Neural progenitor cell (in vitro differentiated cells): ENCODE results near the gene MKRN2OS. TPM values are rescaled to one million over a fixed set of nuclear protein-coding genes. Genes with fewer than 3 reads are reported as not detected.
A peak's percentile ranks its signal among the peaks of the same experiment; 100 is the strongest.

ENCODE experiments used
- DNase-seq: peaks from one replicate; pipeline ENCODE4 v3.0.0-alpha.2; 2016; ENCODE audit warnings: low spot score
- H2AFZ ChIP-seq: fragments of 200-600 bp; sonication (generic); replicated peaks from 2 replicates; pipeline ENCODE4 v1.6.1; 2016; ENCODE audit warnings: antibody characterized with exemption
- H3F3A ChIP-seq: fragments of 200-600 bp; sonication (generic); 2 replicates; pipeline ENCODE4 v1.6.1; 2016; ENCODE audit warnings: antibody characterized with exemption, low read depth
- H3K27ac ChIP-seq: fragments of 200-600 bp; sonication (generic); 2 replicates; pipeline ENCODE4 v1.5.1; 2016; ENCODE audit warnings: mild to moderate bottlenecking
- H3K27me3 ChIP-seq: fragments of 200-600 bp; sonication (generic); 2 replicates; pipeline ENCODE4 v1.6.1; 2016; ENCODE audit warnings: mild to moderate bottlenecking, moderate library complexity
- H3K36me3 ChIP-seq: fragments of 200-600 bp; sonication (generic); 2 replicates; pipeline ENCODE4 v1.5.1; 2016
- H3K4me1 ChIP-seq: fragments of 200-600 bp; sonication (generic); 2 replicates; pipeline ENCODE4 v1.6.1; 2016; ENCODE audit warnings: mixed run types
- H3K4me2 ChIP-seq: fragments of 200-600 bp; sonication (generic); 2 replicates; pipeline ENCODE4 v1.6.1; 2016
- H3K4me3 ChIP-seq: fragments of 200-600 bp; sonication (generic); 2 replicates; pipeline ENCODE4 v1.5.1; 2016
- H3K79me2 ChIP-seq: fragments of 200-600 bp; sonication (generic); 2 replicates; pipeline ENCODE4 v1.6.1; 2016; ENCODE audit warnings: low read depth
- H3K9ac ChIP-seq: fragments of 200-600 bp; sonication (generic); 2 replicates; pipeline ENCODE4 v1.6.1; 2016
- H3K9me3 ChIP-seq: fragments of 200-600 bp; sonication (generic); 2 replicates; pipeline ENCODE4 v1.5.1; 2016; ENCODE audit warnings: low read depth
- H4K20me1 ChIP-seq: fragments of 200-600 bp; sonication (generic); 2 replicates; pipeline ENCODE4 v1.6.1; 2016; ENCODE audit warnings: low read depth
- H3K27ac Mint-ChIP-seq: 3 replicates; pipeline ENCODE4 v1.8.0; 2021; ENCODE audit warnings: mixed read lengths
- H3K27me3 Mint-ChIP-seq: 2 replicates; pipeline ENCODE4 v1.8.0; 2022; ENCODE audit warnings: low read depth, mild to moderate bottlenecking, inconsistent platforms, moderate library complexity, mixed read lengths; ENCODE audit not compliant: insufficient read depth
- H3K36me3 Mint-ChIP-seq: 3 replicates; pipeline ENCODE4 v1.8.0; 2021; ENCODE audit warnings: mixed read lengths
- H3K4me1 Mint-ChIP-seq: 3 replicates; pipeline ENCODE4 v1.8.0; 2021; ENCODE audit warnings: mixed read lengths
- H3K4me3 Mint-ChIP-seq: 3 replicates; pipeline ENCODE4 v1.8.0; 2021; ENCODE audit warnings: mild to moderate bottlenecking, moderate library complexity, mixed read lengths
- H3K9me3 Mint-ChIP-seq: 3 replicates; pipeline ENCODE4 v1.8.0; 2020; ENCODE audit warnings: mixed read lengths
- CTCF ChIP-seq: fragments of 200-600 bp; sonication (generic); IDR thresholded peaks from 2 replicates; pipeline ENCODE4 v1.5.1; 2017; ENCODE audit warnings: antibody characterized with exemption, mild to moderate bottlenecking
- EZH2 ChIP-seq: fragments of 200-600 bp; sonication (generic); IDR thresholded peaks from 2 replicates; pipeline ENCODE4 v1.6.1; 2017; ENCODE audit warnings: antibody characterized with exemption, mild to moderate bottlenecking, moderate library complexity
- EZH2phosphoT487 ChIP-seq: fragments of 200-600 bp; sonication (generic); IDR thresholded peaks from 2 replicates; pipeline ENCODE4 v1.6.1; 2017; ENCODE audit warnings: antibody characterized with exemption
- total RNA-seq: library from RNA; depleted of rRNA; stranded (reverse); fragments of >200 nt; gene quantifications from 2 replicates; pipeline ENCODE4 v1.2.3, GENCODE V29; 2015; ENCODE audit warnings: low replicate concordance

MKRN2OS gene
- total RNA-seq, 1 donor from 2014 or later = not detected

DNA sequence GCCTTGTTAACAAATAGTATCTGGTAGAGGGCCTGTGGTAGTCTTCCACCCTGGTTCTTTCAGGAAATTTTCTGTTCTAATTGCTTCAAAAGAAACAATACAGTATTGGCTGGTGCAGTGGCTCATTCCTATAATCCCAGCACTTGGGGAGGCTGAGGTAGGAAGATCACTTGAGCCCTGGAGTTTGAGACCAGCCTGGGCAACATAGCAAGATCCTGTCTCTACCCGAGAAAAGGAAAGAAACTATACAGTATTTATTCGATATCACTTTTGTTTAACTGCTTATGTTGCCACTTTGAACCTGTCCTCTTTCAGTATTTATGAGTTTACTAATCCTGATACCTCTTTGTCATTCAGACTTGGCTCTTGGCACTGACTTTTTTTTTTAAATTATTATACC lies 16.1 kb upstream of the MKRN2OS start:
- H3K9me3 Mint-ChIP-seq = peaks cover 10% of the 10 kb centered on the region
- peaks cover 40% of the 10 kb centered on the region for H3K4me1 Mint-ChIP-seq
- no peaks in the 10 kb centered on the region for H3K9me3 ChIP-seq
- H2AFZ ChIP-seq = no peak overlapping the region
- DNase-seq = no peak
- H3K27me3 Mint-ChIP-seq = no peaks in the 10 kb centered on the region
- no peak overlapping the region for H3K4me2 ChIP-seq
- H3K4me3 ChIP-seq = no peak overlapping the region
- peaks cover 3% of the 10 kb centered on the region for H3F3A ChIP-seq
- H3K27ac ChIP-seq = no peak overlapping the region
- peaks cover 12% of the 10 kb centered on the region for H3K36me3 Mint-ChIP-seq
- TF ChIP-seq EZH2phosphoT487 (no peak), EZH2 (no peak), CTCF (no peak)
- peaks cover 23% of the 10 kb centered on the region for H3K4me1 ChIP-seq
- no peak overlapping the region for H3K4me3 Mint-ChIP-seq
- H3K27ac Mint-ChIP-seq = no peak overlapping the region
- no peaks in the 10 kb centered on the region for H3K27me3 ChIP-seq
- peaks cover 95% of the 10 kb centered on the region for H3K79me2 ChIP-seq
- peaks cover 78% of the 10 kb centered on the region for H4K20me1 ChIP-seq
- H3K9ac ChIP-seq = no peak overlapping the region
- H3K36me3 ChIP-seq = no peaks in the 10 kb centered on the region

GRCh38 chr3:12560505-12561190 lies 15.3 kb upstream of the MKRN2OS start:
- Mint-ChIP-seq H3K36me3 (peaks cover 8% of the 10 kb centered on the region), H3K27me3 (no peaks in the 10 kb centered on the region), H3K9me3 (peaks cover 5% of the 10 kb centered on the region), H3K4me1 (peaks cover 42% of the 10 kb centered on the region), H3K27ac (no peak overlapping the region), H3K4me3 (no peak overlapping the region)
- Histone ChIP-seq H3K4me2 (no peak overlapping the region), H4K20me1 (peaks cover 70% of the 10 kb centered on the region), H3K36me3 (no peaks in the 10 kb centered on the region), H3K4me1 (peaks cover 25% of the 10 kb centered on the region), H3K79me2 (peaks cover 87% of the 10 kb centered on the region), H2AFZ (no peak overlapping the region), H3K27me3 (no peaks in the 10 kb centered on the region), H3K4me3 (no peak overlapping the region), H3K9ac (no peak overlapping the region), H3K9me3 (no peaks in the 10 kb centered on the region), H3F3A (peaks cover 3% of the 10 kb centered on the region), H3K27ac (no peak overlapping the region)
- DNase-seq = no peak
- TF ChIP-seq EZH2phosphoT487 (no peak), CTCF (no peak), EZH2 (no peak)

GRCh38 chr3:12559520-12559919 lies 14.2 kb upstream of the MKRN2OS start:
- peaks cover 25% of the 10 kb centered on the region for H3K4me1 ChIP-seq
- TF ChIP-seq CTCF (no peak), EZH2phosphoT487 (no peak), EZH2 (no peak)
- H3K9me3 ChIP-seq = no peaks in the 10 kb centered on the region
- no peaks in the 10 kb centered on the region for H3K27me3 ChIP-seq
- peaks cover 76% of the 10 kb centered on the region for H3K79me2 ChIP-seq
- H3F3A ChIP-seq = peaks cover 3% of the 10 kb centered on the region
- H4K20me1 ChIP-seq = peaks cover 60% of the 10 kb centered on the region
- H3K36me3 Mint-ChIP-seq = peaks cover 1% of the 10 kb centered on the region
- DNase-seq = peak; percentile 23
- no peak overlapping the region for H3K9ac ChIP-seq
- no peaks in the 10 kb centered on the region for H3K27me3 Mint-ChIP-seq
- H3K27ac ChIP-seq = no peak overlapping the region
- peaks cover 42% of the 10 kb centered on the region for H3K4me1 Mint-ChIP-seq
- H3K27ac Mint-ChIP-seq = no peak overlapping the region
- H2AFZ ChIP-seq = no peak overlapping the region
- H3K9me3 Mint-ChIP-seq = no peaks in the 10 kb centered on the region
- no peak overlapping the region for H3K4me3 ChIP-seq
- peak overlapping the region; percentile 2 for H3K4me2 ChIP-seq
- no peak overlapping the region for H3K4me3 Mint-ChIP-seq
- no peaks in the 10 kb centered on the region for H3K36me3 ChIP-seq
